HEK293 (cell line): ENCODE data around the gene GTF2I.
A peak's percentile ranks its signal among the peaks of the same experiment; 100 is the strongest.

ENCODE experiments used
- EGR2 ChIP-seq: fragments of 450-650 bp; formaldehyde crosslinking; IDR thresholded peaks from 2 replicates; pipeline ENCODE4 v1.5.1; 2016; ENCODE audit warnings: low read depth, missing biosample characterization, missing genetic modification characterization
- HIC1 ChIP-seq: fragments of 450-650 bp; formaldehyde crosslinking; IDR thresholded peaks from 2 replicates; pipeline ENCODE4 v1.5.1; 2016; ENCODE audit warnings: missing biosample characterization, missing genetic modification characterization
- KLF10 ChIP-seq: fragments of 450-650 bp; IDR thresholded peaks from 2 replicates; pipeline ENCODE4 v1.5.1; 2018; ENCODE audit warnings: missing biosample characterization, mild to moderate bottlenecking, missing genetic modification characterization
- KLF9 ChIP-seq: fragments of 450-650 bp; formaldehyde crosslinking; IDR thresholded peaks from 2 replicates; pipeline ENCODE4 v1.5.1; 2016; ENCODE audit warnings: missing biosample characterization, missing genetic modification characterization, low read depth
- MZF1 ChIP-seq: fragments of 450-650 bp; formaldehyde crosslinking; IDR thresholded peaks from 2 replicates; pipeline ENCODE4 v1.5.1; 2017; ENCODE audit warnings: missing biosample characterization, missing genetic modification characterization, borderline replicate concordance
- OSR2 ChIP-seq: fragments of 450-650 bp; formaldehyde crosslinking; IDR thresholded peaks from 2 replicates; pipeline ENCODE4 v1.5.1; 2016; ENCODE audit warnings: missing biosample characterization, missing genetic modification characterization
- SCRT2 ChIP-seq: fragments of 450-650 bp; formaldehyde crosslinking; IDR thresholded peaks from 2 replicates; pipeline ENCODE4 v1.5.1; 2016; ENCODE audit warnings: missing biosample characterization, missing genetic modification characterization
- WT1 ChIP-seq: fragments of 450-650 bp; formaldehyde crosslinking; IDR thresholded peaks from 2 replicates; pipeline ENCODE4 v1.5.1; 2016; ENCODE audit warnings: missing biosample characterization, missing genetic modification characterization
- ZBTB20 ChIP-seq: fragments of 450-650 bp; formaldehyde crosslinking; IDR thresholded peaks from 2 replicates; pipeline ENCODE4 v1.5.1; 2016; ENCODE audit warnings: missing biosample characterization, missing genetic modification characterization
- ZBTB49 ChIP-seq: fragments of 450-650 bp; formaldehyde crosslinking; IDR thresholded peaks from 2 replicates; pipeline ENCODE4 v1.5.1; 2016; ENCODE audit warnings: missing biosample characterization, missing genetic modification characterization, low read depth
- ZBTB6 ChIP-seq: fragments of 450-650 bp; formaldehyde crosslinking; IDR thresholded peaks from 2 replicates; pipeline ENCODE4 v1.5.1; 2017; ENCODE audit warnings: missing biosample characterization, missing genetic modification characterization
- ZEB2 ChIP-seq: fragments of 450-650 bp; formaldehyde crosslinking; IDR thresholded peaks from 2 replicates; pipeline ENCODE4 v1.5.1; 2016; ENCODE audit warnings: missing biosample characterization, missing genetic modification characterization
- ZFP37 ChIP-seq: fragments of 450-650 bp; formaldehyde crosslinking; IDR thresholded peaks from 2 replicates; pipeline ENCODE4 v1.5.1; 2016; ENCODE audit warnings: missing biosample characterization, missing genetic modification characterization
- ZFP69B ChIP-seq: fragments of 450-650 bp; formaldehyde crosslinking; IDR thresholded peaks from 2 replicates; pipeline ENCODE4 v1.5.1; 2016; ENCODE audit warnings: missing biosample characterization, missing genetic modification characterization
- ZNF140 ChIP-seq: fragments of 450-650 bp; formaldehyde crosslinking; IDR thresholded peaks from 2 replicates; pipeline ENCODE4 v1.5.1; 2016; ENCODE audit warnings: missing biosample characterization, missing genetic modification characterization
- ZNF221 ChIP-seq: fragments of 450-650 bp; formaldehyde crosslinking; IDR thresholded peaks from 2 replicates; pipeline ENCODE4 v1.5.1; 2017; ENCODE audit warnings: missing biosample characterization, missing genetic modification characterization, borderline replicate concordance
- ZNF223 ChIP-seq: fragments of 450-650 bp; formaldehyde crosslinking; IDR thresholded peaks from 2 replicates; pipeline ENCODE4 v1.5.1; 2016; ENCODE audit warnings: missing biosample characterization, missing genetic modification characterization
- ZNF248 ChIP-seq: fragments of 450-650 bp; formaldehyde crosslinking; IDR thresholded peaks from 2 replicates; pipeline ENCODE4 v1.5.1; 2017; ENCODE audit warnings: missing biosample characterization, missing genetic modification characterization
- ZNF266 ChIP-seq: fragments of 450-650 bp; formaldehyde crosslinking; IDR thresholded peaks from 2 replicates; pipeline ENCODE4 v1.5.1; 2016; ENCODE audit warnings: missing biosample characterization, missing genetic modification characterization, low read depth
- ZNF280C ChIP-seq: fragments of 450-650 bp; formaldehyde crosslinking; IDR thresholded peaks from 2 replicates; pipeline ENCODE4 v1.5.1; 2016; ENCODE audit warnings: missing biosample characterization, missing genetic modification characterization
- ZNF335 ChIP-seq: fragments of 450-650 bp; formaldehyde crosslinking; conservative IDR thresholded peaks from 2 replicates; pipeline ENCODE4 v1.5.1; 2016; ENCODE audit warnings: missing biosample characterization, missing genetic modification characterization
- ZNF341 ChIP-seq: fragments of 450-650 bp; formaldehyde crosslinking; IDR thresholded peaks from 2 replicates; pipeline ENCODE4; 2016; ENCODE audit warnings: low read depth, missing biosample characterization, missing genetic modification characterization
- ZNF513 ChIP-seq: fragments of 450-650 bp; IDR thresholded peaks from 2 replicates; pipeline ENCODE4 v1.5.1; 2018; ENCODE audit warnings: missing biosample characterization, missing genetic modification characterization
- ZNF514 ChIP-seq: fragments of 450-650 bp; formaldehyde crosslinking; IDR thresholded peaks from 2 replicates; pipeline ENCODE4 v1.5.1; 2016; ENCODE audit warnings: missing biosample characterization, missing genetic modification characterization
- ZNF529 ChIP-seq: fragments of 450-650 bp; formaldehyde crosslinking; IDR thresholded peaks from 2 replicates; pipeline ENCODE4 v1.5.1; 2017; ENCODE audit warnings: missing genetic modification characterization, missing biosample characterization; ENCODE audit not compliant: insufficient replicate concordance
- ZNF558 ChIP-seq: fragments of 450-650 bp; formaldehyde crosslinking; IDR thresholded peaks from 2 replicates; pipeline ENCODE4 v1.5.1; 2016; ENCODE audit warnings: missing biosample characterization, missing genetic modification characterization
- ZNF768 ChIP-seq: fragments of 450-650 bp; formaldehyde crosslinking; IDR thresholded peaks from 2 replicates; pipeline ENCODE4 v1.5.1; 2018; ENCODE audit warnings: missing biosample characterization, mild to moderate bottlenecking, missing genetic modification characterization
- ZNF830 ChIP-seq: fragments of 450-650 bp; IDR thresholded peaks from 2 replicates; pipeline ENCODE4 v1.5.0; 2018; ENCODE audit warnings: missing biosample characterization, missing genetic modification characterization, low read depth, mild to moderate bottlenecking, moderate library complexity
- ZNF837 ChIP-seq: fragments of 450-650 bp; formaldehyde crosslinking; IDR thresholded peaks from 2 replicates; pipeline ENCODE4 v1.5.1; 2016; ENCODE audit warnings: missing biosample characterization, missing genetic modification characterization
- ZSCAN5A ChIP-seq: fragments of 450-650 bp; formaldehyde crosslinking; IDR thresholded peaks from 2 replicates; pipeline ENCODE4 v1.5.1; 2016; ENCODE audit warnings: missing biosample characterization, missing genetic modification characterization

GTF2I gene

GRCh38 chr7:74656837-74657691, 454 bp upstream of the GTF2I start (continued):
- TF ChIP-seq ZNF513 (tag by site-specific recombination): no peak
- TF ChIP-seq ZNF140 (tag by site-specific recombination): no peak
- TF ChIP-seq WT1 (tag by site-specific recombination): no peak; the same call in 1 of the 2 replicates
- TF ChIP-seq KLF10 (tag by site-specific recombination): no peak
- no peak for TF ChIP-seq ZNF768 (tag by site-specific recombination)
- no peak for TF ChIP-seq EGR2
- no peak for TF ChIP-seq ZSCAN5A (tag by site-specific recombination)
- TF ChIP-seq ZNF529: no peak
- no peak for TF ChIP-seq ZBTB6 (tag by site-specific recombination)
- no peak for TF ChIP-seq HIC1 (tag by site-specific recombination)
- no peak for TF ChIP-seq ZNF280C
- TF ChIP-seq KLF9 (tag by site-specific recombination): 0 out of 2 replicates have a peak, but pooled peaks have one; percentile 14
- TF ChIP-seq ZBTB20: peak; percentile 88
- peak; percentile 87 for TF ChIP-seq ZNF341 (tag by site-specific recombination)
- no peak for TF ChIP-seq ZNF221
- TF ChIP-seq ZNF830 (tag by site-specific recombination): no peak
- TF ChIP-seq ZFP69B (tag by site-specific recombination): no peak
- 0 out of 2 replicates have a peak, but pooled peaks have one; percentile 50 for TF ChIP-seq ZFP37 (tag by site-specific recombination)
- TF ChIP-seq OSR2 (tag by site-specific recombination): no peak
- no peak for TF ChIP-seq SCRT2 (tag by site-specific recombination)
- TF ChIP-seq ZNF837 (tag by site-specific recombination): no peak
- no peak for TF ChIP-seq ZNF266 (tag by site-specific recombination)
- TF ChIP-seq ZNF514 (tag by site-specific recombination): no peak
- peak; percentile 73 for TF ChIP-seq ZNF335 (tag by site-specific recombination)
- TF ChIP-seq ZNF248: no peak
- no peak for TF ChIP-seq ZNF223 (tag by site-specific recombination)
- no peak for TF ChIP-seq MZF1 (tag by site-specific recombination)
- no peak for TF ChIP-seq ZBTB49 (tag by site-specific recombination)
- peak; percentile 79 for TF ChIP-seq ZEB2
- TF ChIP-seq ZNF558: no peak
